ENCODE results near the gene EDDM3A. TPM values are rescaled to one million over a fixed set of nuclear protein-coding genes. Genes with fewer than 3 reads are reported as not detected.
A peak's percentile ranks its signal among the peaks of the same experiment; 100 is the strongest.
"Not testable (repeated sequence)": the region's sequence is repeated elsewhere in the genome, so short reads cannot be mapped to it uniquely, and the experiment has no call there.

The EDDM3A gene
- total RNA-seq, 4 donors from 2014 or later = not detected

GRCh38 chr14:20750194-20750593 lies 4.5 kb downstream of the EDDM3A start:
- intact Hi-C loops (cut with DNase I; ENCODE audit: low total_unique reads) = no loop called here
- DNase-seq (ENCODE audit: low spot score in 2 of 2) = no peak
- TF ChIP-seq POLR2A (IDR thresholded peaks at IDR 0.05) (no peak), CTCF (IDR thresholded peaks at IDR 0.05) (no peak)
- 70 to 78% methylated on average over 1 of the region's 1 CpG for WGBS, 2 donors
- no peak overlapping the region for H3K4me3 ChIP-seq (ENCODE audit: low read depth, poor library complexity, severe bottlenecking)

- intact Hi-C loops (cut with DNase I; ENCODE audit: low total_unique reads) = no loop called here
- TF ChIP-seq POLR2A (IDR thresholded peaks at IDR 0.05) (no peak), CTCF (IDR thresholded peaks at IDR 0.05) (no peak)
- no peak overlapping the region for H3K4me3 ChIP-seq (ENCODE audit: low read depth, poor library complexity, severe bottlenecking)
- 86 to 95% methylated on average over 5 of the region's 5 CpGs for WGBS, 2 donors
- no peak for DNase-seq (ENCODE audit: low spot score in 2 of 2)
Observed at GRCh38 chr14:20751963-20752562, 6.4 kb downstream of the EDDM3A start.

- no peak for DNase-seq (ENCODE audit: low spot score in 2 of 2)
- 74 to 90% methylated on average over 2 of the region's 2 CpGs for WGBS, 2 donors
- TF ChIP-seq POLR2A (IDR thresholded peaks at IDR 0.05) (no peak), CTCF (IDR thresholded peaks at IDR 0.05) (no peak)
- intact Hi-C loops (cut with DNase I; ENCODE audit: low total_unique reads) = no loop called here
- H3K4me3 ChIP-seq (ENCODE audit: low read depth, poor library complexity, severe bottlenecking) = no peak overlapping the region
Observed at GRCh38 chr14:20754308-20754707, 8.6 kb downstream of the EDDM3A start.

GRCh38 chr14:20755037-20755436 lies 9.3 kb downstream of the EDDM3A start:
- no peak overlapping the region for H3K4me3 ChIP-seq (ENCODE audit: low read depth, poor library complexity, severe bottlenecking)
- DNase-seq (ENCODE audit: low spot score in 2 of 2) = no peak
- intact Hi-C loops (cut with DNase I; ENCODE audit: low total_unique reads) = no loop called here
- TF ChIP-seq POLR2A (IDR thresholded peaks at IDR 0.05) (no peak), CTCF (IDR thresholded peaks at IDR 0.05) (no peak)
- WGBS, 2 donors = 61 to 74% methylated on average over 6 of the region's 6 CpGs

GRCh38 chr14:20757965-20758364 lies 12.3 kb downstream of the EDDM3A start:
- intact Hi-C loops (cut with DNase I; ENCODE audit: low total_unique reads) = no loop called here
- H3K4me3 ChIP-seq (ENCODE audit: low read depth, poor library complexity, severe bottlenecking) = no peak overlapping the region
- peak in 1 of 2 donors; percentile 61 for DNase-seq (ENCODE audit: low spot score in 2 of 2)
- TF ChIP-seq POLR2A (IDR thresholded peaks at IDR 0.05) (no peak), CTCF (IDR thresholded peaks at IDR 0.05) (no peak)
- 43 to 64% methylated on average over 4 of the region's 4 CpGs for WGBS, 2 donors

- DNase-seq (ENCODE audit: low spot score in 2 of 2); intact Hi-C loops (cut with DNase I; ENCODE audit: low total_unique reads); H3K4me3 ChIP-seq (ENCODE audit: low read depth, poor library complexity, severe bottlenecking): not testable (repeated sequence)
- WGBS, 2 donors = 92 to 94% methylated on average over 5 of the region's 5 CpGs
Observed at GRCh38 chr14:20759465-20759864, 13.8 kb downstream of the EDDM3A start.
